ENCODE measurements around the gene KCNQ2. TPM values are rescaled to one million over a fixed set of nuclear protein-coding genes. Genes with fewer than 3 reads are reported as not detected.

KCNQ2 gene
- total RNA-seq, 1 donor from 2014 or later: not detected

DNA sequence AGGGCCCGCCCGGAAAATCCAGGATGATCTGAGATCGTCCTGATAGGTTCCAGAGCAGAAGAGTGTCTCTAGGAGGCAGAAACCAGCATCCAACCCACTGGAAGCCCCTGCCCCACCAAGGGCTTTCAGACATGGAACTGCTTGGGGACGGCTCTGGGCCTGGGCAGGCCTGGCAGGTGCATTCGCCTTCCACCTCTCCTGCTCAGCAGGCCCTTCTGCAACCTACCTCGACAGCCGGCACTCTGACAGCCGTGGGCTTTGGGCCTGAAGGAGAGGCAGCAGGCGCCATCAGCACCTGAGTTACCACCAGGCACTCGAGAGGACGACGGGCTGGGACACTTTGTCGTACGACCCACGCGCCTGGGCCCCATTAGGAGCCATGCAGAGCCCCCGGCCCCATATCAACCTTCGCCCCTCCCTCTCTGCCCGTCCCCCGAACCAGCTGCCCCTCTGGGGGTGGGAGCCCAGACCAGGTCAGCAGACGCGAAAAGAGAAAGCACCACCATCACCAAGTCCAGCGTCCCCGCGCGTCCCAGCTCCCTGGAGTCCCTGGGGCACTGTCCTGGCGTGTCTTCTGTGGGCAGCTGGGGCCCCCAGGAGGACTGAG is 44.6 kb downstream of the KCNQ2 start:
- intact Hi-C loops (cut with DNase I): loop anchor here (2.0 kb wide), 1 partner anchor 51 kb away; no protein-coding TSS in a partner anchor
- ATAC-seq (no peak), DNase-seq (ENCODE audit: low spot score) (no peak)

DNA sequence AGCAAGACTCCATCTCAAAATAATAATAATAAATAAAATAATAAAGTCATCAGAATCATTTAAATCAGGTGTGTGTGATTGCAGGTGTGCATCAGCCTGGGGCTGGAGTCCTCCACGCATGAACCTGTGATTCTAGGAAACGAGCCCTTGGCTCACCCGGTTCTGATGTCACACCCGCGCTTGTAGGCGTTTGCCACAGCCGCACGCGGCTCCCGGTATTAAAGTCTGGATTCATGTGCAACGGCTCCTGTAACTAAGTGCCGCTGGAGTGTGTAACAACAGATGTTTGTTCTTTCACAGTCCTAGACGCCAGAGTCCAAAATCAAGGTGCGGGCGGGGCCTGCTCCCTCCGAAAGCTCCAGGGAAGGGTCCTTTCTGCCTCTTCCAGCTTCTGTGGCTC is 45.2 kb downstream of the KCNQ2 start:
- ATAC-seq (no peak), DNase-seq (ENCODE audit: low spot score) (no peak)
- intact Hi-C loops (cut with DNase I): no loop called here

- DNase-seq (ENCODE audit: low spot score): no peak
- ATAC-seq: no peak
- intact Hi-C loops (cut with DNase I): no loop called here
Observed at GRCh38 chr20:63425846-63426485, 46.5 kb downstream of the KCNQ2 start.

DNA sequence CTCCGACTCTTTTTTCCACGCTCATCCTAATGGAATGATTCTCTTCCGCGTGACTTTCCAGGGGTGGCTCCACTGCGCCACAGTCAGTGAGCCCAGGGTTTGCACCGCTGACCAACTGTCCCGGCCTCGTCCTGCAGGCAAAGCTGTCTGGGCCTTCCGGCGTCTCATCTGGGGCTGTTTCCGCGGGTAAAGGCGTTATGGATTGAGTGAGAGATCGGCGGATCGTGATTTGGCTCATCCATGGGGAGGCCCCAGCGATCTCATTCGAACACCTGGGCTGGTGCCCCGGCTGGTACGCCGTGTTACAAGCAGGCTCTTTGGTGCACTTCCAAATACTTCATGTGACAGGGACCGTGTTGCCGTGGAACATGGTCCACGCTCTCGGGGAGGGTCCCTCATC is 47.8 kb downstream of the KCNQ2 start:
- DNase-seq (ENCODE audit: low spot score) (no peak), ATAC-seq (no peak)
- intact Hi-C loops (cut with DNase I): no loop called here

DNA sequence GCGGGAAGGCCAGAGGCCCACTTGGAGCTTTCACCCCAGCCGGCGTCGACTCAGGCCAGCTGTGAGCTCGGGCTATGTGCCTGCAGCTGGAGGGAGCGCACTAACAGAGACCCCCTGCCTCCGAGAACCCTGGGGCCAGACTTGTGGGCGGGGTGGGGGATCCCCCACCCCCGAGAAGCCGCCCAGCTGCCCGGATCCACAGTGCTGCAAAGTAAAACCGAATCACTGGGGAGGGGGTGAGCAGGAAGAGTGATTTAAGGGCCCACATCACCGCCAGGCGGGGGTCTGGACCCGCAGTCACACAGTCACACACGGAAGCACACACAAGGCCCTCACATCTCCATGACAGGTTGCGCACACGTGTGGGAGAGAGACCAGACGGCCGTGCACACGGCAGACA is 48.7 kb downstream of the KCNQ2 start:
- intact Hi-C loops (cut with DNase I): no loop called here
- no peak for ATAC-seq
- DNase-seq (ENCODE audit: low spot score): no peak

DNA sequence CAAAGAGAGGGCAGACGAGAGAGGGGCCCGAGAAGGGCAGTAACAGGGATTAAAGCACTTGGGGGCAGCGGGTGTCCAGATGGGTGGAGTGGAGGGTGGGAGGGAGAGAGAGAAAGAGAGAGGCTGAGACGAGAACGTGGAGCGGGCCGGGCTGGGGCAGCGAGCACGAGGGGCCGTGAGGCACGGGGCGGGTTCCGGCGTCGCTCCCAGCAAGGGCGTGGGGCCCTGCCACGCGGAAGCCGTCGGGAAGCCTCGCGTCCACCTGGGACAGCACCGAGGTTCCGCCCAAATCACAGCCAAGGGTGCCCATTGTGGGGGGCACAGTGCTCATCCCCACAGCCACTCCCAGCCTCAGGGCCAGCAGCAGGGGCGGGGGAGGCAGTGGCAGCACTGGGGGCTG is 49.8 kb downstream of the KCNQ2 start:
- intact Hi-C loops (cut with DNase I): no loop called here
- DNase-seq (ENCODE audit: low spot score): no peak
- ATAC-seq: no peak

- intact Hi-C loops (cut with DNase I): no loop called here
- DNase-seq (ENCODE audit: low spot score) (no peak), ATAC-seq (no peak)
Observed at GRCh38 chr20:63421913-63422312, 50.5 kb downstream of the KCNQ2 start.

GRCh38 chr20:63421094-63421692 is 51.3 kb downstream of the KCNQ2 start:
- no peak for ATAC-seq
- DNase-seq (ENCODE audit: low spot score): no peak

DNA sequence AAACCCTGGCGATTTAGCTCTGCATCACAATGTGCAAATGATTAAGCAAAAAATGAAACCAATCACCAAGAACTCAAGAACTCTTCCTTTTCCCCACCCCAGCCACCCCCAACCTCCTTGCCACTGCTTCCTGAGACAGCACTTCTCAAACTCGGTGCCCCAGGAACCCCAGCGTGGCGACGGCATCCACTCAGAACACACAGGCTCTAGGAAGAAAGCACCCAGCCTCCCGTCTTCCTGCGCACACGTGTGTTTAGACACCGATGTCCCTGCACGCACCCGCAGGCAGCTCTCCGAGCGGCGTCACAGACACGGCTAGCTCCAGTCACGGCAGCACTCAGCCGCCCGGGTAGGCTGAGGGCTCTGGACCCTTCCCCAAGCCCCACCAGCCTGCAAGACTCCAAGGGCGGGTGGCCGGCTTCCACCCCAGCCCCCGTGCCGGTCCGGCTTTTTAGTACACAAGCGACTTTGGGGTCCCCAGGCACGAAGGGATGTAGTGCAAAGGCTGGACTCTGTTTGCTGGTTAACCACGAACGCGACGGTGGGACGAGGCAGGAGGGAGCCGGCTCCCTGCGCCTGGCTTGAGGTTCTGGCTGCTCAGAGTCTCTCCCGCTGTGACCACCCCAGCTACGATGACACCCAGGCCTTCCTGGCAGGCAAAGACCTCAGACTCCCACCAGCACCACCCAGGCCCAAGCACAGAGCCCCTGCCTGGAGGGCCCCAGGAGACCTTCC is 51.9 kb downstream of the KCNQ2 start:
- DNase-seq (ENCODE audit: low spot score) (no peak), ATAC-seq (no peak)
- intact Hi-C loops (cut with DNase I): no loop called here

More at GRCh38 chr20:63421094-63421692, 51.3 kb downstream of the KCNQ2 start:
- intact Hi-C loops (cut with DNase I): no loop called here

- ATAC-seq: no peak
- intact Hi-C loops (cut with DNase I): no loop called here
- DNase-seq (ENCODE audit: low spot score): no peak
Observed at GRCh38 chr20:63419299-63419698, 53.2 kb downstream of the KCNQ2 start.

- intact Hi-C loops (cut with DNase I): no loop called here
- DNase-seq (ENCODE audit: low spot score) (no peak), ATAC-seq (no peak)
Observed at GRCh38 chr20:63418617-63419016, 53.8 kb downstream of the KCNQ2 start.

- DNase-seq (ENCODE audit: low spot score) (no peak), ATAC-seq (no peak)
- intact Hi-C loops (cut with DNase I): no loop called here
Observed at GRCh38 chr20:63417738-63418120, 54.7 kb downstream of the KCNQ2 start.

DNA sequence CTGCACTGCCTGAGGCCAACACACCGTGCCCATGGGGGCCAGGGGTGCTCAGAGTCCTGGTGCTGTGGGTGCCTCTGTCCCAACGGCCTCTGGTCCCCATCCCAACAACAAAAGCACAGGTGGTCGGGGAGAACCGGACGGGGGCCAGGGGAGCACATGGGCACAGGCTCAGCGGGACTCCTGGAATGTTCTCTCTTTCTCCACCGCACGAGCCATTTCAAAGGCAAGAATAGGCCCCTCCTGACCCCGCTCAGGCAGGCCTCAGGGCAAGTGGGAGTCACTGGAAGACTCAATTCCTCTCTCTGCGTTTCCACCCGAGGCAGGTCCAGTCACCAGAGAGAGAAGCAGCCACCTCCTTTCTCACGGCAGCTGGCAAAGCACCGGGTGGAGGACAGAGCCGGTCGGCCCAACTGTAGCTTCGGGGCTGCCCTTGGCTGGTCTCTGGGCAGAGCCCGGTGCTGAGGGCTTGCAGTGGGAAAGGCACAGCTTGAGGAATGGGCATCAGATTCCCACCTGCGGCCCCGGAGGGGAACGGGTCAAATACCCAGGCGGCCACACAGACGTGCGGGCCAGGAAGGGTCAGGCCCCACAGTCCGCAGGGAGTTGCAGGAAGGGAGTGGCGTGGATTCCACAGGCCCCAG is 55.2 kb downstream of the KCNQ2 start:
- ATAC-seq (no peak), DNase-seq (ENCODE audit: low spot score) (no peak)
- intact Hi-C loops (cut with DNase I): no loop called here

DNA sequence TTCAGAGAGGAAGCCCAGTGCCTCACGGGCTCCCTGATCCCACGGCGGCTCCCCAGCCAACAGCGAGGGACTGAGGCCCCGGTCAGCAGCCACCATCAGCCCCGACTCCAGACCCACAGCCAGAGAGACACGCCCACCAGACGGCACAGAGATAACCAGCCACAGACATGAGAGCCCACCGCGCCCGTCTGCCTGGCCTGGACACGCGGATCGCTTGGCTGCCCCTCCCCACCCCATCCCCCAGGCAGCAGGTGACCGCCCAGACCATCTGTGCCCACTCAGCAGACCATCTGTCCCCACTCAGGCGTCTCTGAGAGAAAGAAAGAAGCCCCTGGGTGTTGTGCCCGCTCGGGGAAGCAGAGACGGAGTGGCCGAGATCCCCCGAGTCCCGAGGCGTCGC is 55.8 kb downstream of the KCNQ2 start:
- DNase-seq (ENCODE audit: low spot score) (no peak), ATAC-seq (no peak)
- intact Hi-C loops (cut with DNase I): no loop called here

GRCh38 chr20:63415647-63416391 is 56.6 kb downstream of the KCNQ2 start:
- no peak for ATAC-seq
- DNase-seq (ENCODE audit: low spot score): no peak
- intact Hi-C loops (cut with DNase I): no loop called here

DNA sequence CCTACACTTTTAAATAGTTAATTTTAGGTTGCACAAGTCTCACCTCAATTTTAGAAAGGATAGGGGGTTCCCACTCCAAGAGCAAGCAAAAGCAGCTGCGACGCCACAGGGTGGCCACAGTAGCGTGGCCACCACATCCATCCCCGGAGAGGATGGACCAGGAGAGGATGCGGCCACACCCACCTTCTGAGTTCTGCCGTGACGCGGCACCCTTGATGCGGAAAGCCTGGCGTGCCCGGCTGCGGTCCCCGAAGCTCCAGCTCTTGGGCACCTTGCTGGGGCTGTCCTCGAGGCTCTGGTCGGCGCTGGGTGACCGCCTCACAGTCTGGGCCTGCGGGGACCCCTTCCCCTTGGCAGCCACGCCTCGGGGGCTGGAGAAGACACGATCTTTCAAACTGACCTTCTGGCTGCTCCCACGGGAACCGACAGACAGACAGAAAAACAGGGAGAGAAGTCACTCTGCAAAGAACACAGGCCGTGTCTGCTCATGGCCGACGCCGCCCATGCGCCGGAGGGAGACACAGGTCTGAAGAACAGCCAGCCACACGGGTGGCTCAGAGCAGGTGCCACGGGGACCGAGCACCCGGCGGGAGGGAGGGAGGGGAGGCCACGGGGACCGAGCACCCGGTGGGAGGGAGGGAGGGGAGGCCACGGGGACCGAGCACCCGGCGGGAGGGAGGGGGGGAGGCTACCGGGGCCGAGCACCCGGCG is 57.6 kb downstream of the KCNQ2 start:
- DNase-seq (ENCODE audit: low spot score): no peak
- no peak for ATAC-seq
- intact Hi-C loops (cut with DNase I): no loop called here

- intact Hi-C loops (cut with DNase I): no loop called here
- ATAC-seq (no peak), DNase-seq (ENCODE audit: low spot score) (no peak)
Observed at GRCh38 chr20:63413963-63414684, 58.3 kb downstream of the KCNQ2 start.

DNA sequence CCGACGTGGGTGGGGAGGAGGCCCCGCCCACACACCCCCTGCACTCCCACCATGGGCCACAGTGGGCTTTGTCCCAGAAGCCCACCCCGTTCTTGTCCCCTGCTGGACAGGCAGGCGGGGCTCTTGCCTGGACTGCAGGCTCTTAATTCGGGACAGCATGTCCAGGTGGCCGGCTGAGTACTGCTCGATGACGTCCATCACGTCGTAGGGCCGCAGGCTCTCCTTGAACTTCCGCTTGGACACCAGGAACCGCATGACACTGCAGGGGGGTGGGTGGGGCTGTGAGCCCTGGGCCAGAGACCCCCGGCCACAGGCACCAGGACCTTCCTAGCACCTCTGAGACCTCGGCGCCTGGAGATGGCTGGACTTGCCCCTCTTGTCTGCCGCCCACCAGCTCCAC is 59.1 kb downstream of the KCNQ2 start:
- DNase-seq (ENCODE audit: low spot score) (no peak), ATAC-seq (no peak)
- intact Hi-C loops (cut with DNase I): no loop called here

Measured in sciatic nerve (tissue), 2 donors.